H1 (cell line): ENCODE results near the gene CHCHD6. TPM values are rescaled to one million over a fixed set of nuclear protein-coding genes. Genes with fewer than 3 reads are reported as not detected.

Source experiments
- CTCF ChIA-PET: fragments of 300-600 bp; sonication (Branson Sonifier 250); formaldehyde crosslinking; loops from one replicate; lab custom pipeline; 2021; ENCODE audit not compliant: partially characterized antibody; lab: Charles Lee
- POLR2A ChIA-PET: fragments of 300-600 bp; sonication (Branson Sonifier 250); formaldehyde crosslinking; loops from one replicate; lab custom pipeline; 2021; ENCODE audit warnings: inconsistent platforms; ENCODE audit not compliant: partially characterized antibody; lab: Charles Lee
- DNase-seq, 2 experiments: peaks; one replicate each; pipeline versions ENCODE4 v3.0.0 to v3.0.0-alpha.2; 2010 to 2022; ENCODE audit warnings: low spot score in 2 of 2, low read depth in 1 of 2, mixed read lengths in 1 of 2
- FAIRE-seq: peaks from 2 replicates; lab custom pipeline; 2011; peaks lifted over from hg19 to GRCh38; lab: Jason Lieb, UNC
- H2AFZ ChIP-seq: 2 replicates; pipeline ENCODE4 v1.8.1; 2012; ENCODE audit warnings: low read length, inconsistent platforms
- H2AK5ac ChIP-seq: 2 replicates; pipeline ENCODE4 v1.6.1; 2013; ENCODE audit warnings: low read depth, low read length
- H2BK120ac ChIP-seq: replicated peaks from 2 replicates; pipeline ENCODE3; 2013; ENCODE audit warnings: low read depth, low read length, inconsistent platforms
- H2BK12ac ChIP-seq: 2 replicates; pipeline ENCODE4 v1.6.1; 2013; ENCODE audit warnings: low read depth, low read length
- H2BK15ac ChIP-seq: 2 replicates; pipeline ENCODE4 v1.6.1; 2013; ENCODE audit warnings: low read length
- H2BK20ac ChIP-seq: 2 replicates; pipeline ENCODE4 v1.6.1; 2013; ENCODE audit warnings: low read length
- H2BK5ac ChIP-seq: 2 replicates; pipeline ENCODE4 v1.6.1; 2013; ENCODE audit warnings: low read depth, low read length
- H3K14ac ChIP-seq: 2 replicates; pipeline ENCODE4 v1.6.1; 2013; ENCODE audit warnings: inconsistent platforms; ENCODE audit not compliant: insufficient read length
- H3K18ac ChIP-seq: 2 replicates; pipeline ENCODE4 v1.6.1; 2013; ENCODE audit warnings: low read length; ENCODE audit errors: extremely low read depth
- H3K23ac ChIP-seq: 2 replicates; pipeline ENCODE4 v1.6.1; 2013; ENCODE audit warnings: inconsistent platforms; ENCODE audit not compliant: insufficient read length
- H3K23me2 ChIP-seq: 2 replicates; pipeline ENCODE4 v1.6.1; 2013; ENCODE audit warnings: low read depth, low read length
- H3K27ac ChIP-seq: 2 replicates; pipeline ENCODE4 v1.6.1; 2011; ENCODE audit warnings: low read depth, low read length, inconsistent platforms
- H3K27me3 ChIP-seq, 4 experiments: replicated peaks in 1 of 4; 1 replicate in 1 of 4; 2 replicates in 3 of 4; pipeline versions ENCODE4 v1.6.1 to v1.8.1; 2011 to 2013; ENCODE audit warnings: low read length in 3 of 4, mild to moderate bottlenecking in 3 of 4, inconsistent platforms in 2 of 4, mixed read lengths in 2 of 4, moderate library complexity in 1 of 4; ENCODE audit not compliant: control insufficient read depth in 3 of 4, insufficient read depth in 3 of 4; ENCODE audit errors: extremely low read depth in 1 of 4
- H3K36me3 ChIP-seq, 4 experiments: 2 replicates each; pipeline versions ENCODE4 v1.6.1 to v1.8.1; 2011 to 2013; ENCODE audit warnings: mild to moderate bottlenecking in 4 of 4, low read length in 3 of 4, moderate library complexity in 2 of 4, control low read depth in 1 of 4, inconsistent platforms in 1 of 4; ENCODE audit not compliant: insufficient read depth in 4 of 4, control insufficient read depth in 2 of 4
- H3K4ac ChIP-seq: replicated peaks from 2 replicates; pipeline ENCODE3; 2013; ENCODE audit warnings: low read length, low read depth, mixed read lengths, inconsistent platforms; ENCODE audit not compliant: insufficient read length
- H3K4me1 ChIP-seq, 4 experiments: replicated peaks in 1 of 4; 1 replicate in 1 of 4; 2 replicates in 3 of 4; pipeline versions ENCODE4 v1.6.1 to v1.8.1; 2011 to 2013; ENCODE audit warnings: low read length in 3 of 4, inconsistent platforms in 2 of 4, mixed read lengths in 1 of 4; ENCODE audit not compliant: insufficient read depth in 4 of 4, control insufficient read depth in 3 of 4
- H3K4me2 ChIP-seq, 2 experiments: 2 replicates each; pipeline versions ENCODE4 v1.6.1 to v1.8.1; 2011 to 2013; ENCODE audit warnings: low read depth in 2 of 2, low read length in 2 of 2, control low read depth in 1 of 2, inconsistent platforms in 1 of 2, mild to moderate bottlenecking in 1 of 2; ENCODE audit not compliant: insufficient read depth in 1 of 2
- H3K4me3 ChIP-seq, 4 experiments: fragments of 200-600, 300-600 bp in 1 of 4; sonication (generic), shearing (Covaris generic), sonication (Bioruptor Twin) in 1 of 4; 2 replicates each; pipeline versions ENCODE4 v1.5.1 to v1.8.1; 2011 to 2016; ENCODE audit warnings: low read length in 4 of 4, low read depth in 3 of 4, control low read depth in 2 of 4, inconsistent platforms in 2 of 4, mild to moderate bottlenecking in 2 of 4, mixed read lengths in 1 of 4, moderate library complexity in 1 of 4; ENCODE audit not compliant: insufficient read depth in 2 of 4; ENCODE audit errors: extremely low read depth in 1 of 4
- H3K56ac ChIP-seq: replicated peaks from 2 replicates; pipeline ENCODE3; 2013; ENCODE audit warnings: low read depth, mild to moderate bottlenecking, mixed read lengths, low read length, inconsistent platforms; ENCODE audit not compliant: insufficient read length
- H3K79me1 ChIP-seq: 2 replicates; pipeline ENCODE4 v1.6.1; 2013; ENCODE audit warnings: low read depth, low read length, control low read depth
- H3K79me2 ChIP-seq, 2 experiments: 2 replicates each; pipeline versions ENCODE4 v1.6.1 to v1.8.1; 2012 to 2013; ENCODE audit warnings: low read length in 2 of 2, mild to moderate bottlenecking in 2 of 2, inconsistent platforms in 1 of 2; ENCODE audit not compliant: insufficient read depth in 2 of 2, control insufficient read depth in 1 of 2
- H3K9ac ChIP-seq, 4 experiments: replicated peaks in 1 of 4; 1 replicate in 1 of 4; 2 replicates in 3 of 4; pipeline versions ENCODE4 v1.6.1 to v1.8.1; 2011 to 2013; ENCODE audit warnings: low read depth in 3 of 4, low read length in 3 of 4, control low read depth in 2 of 4, mild to moderate bottlenecking in 2 of 4, moderate library complexity in 2 of 4, inconsistent platforms in 1 of 4; ENCODE audit errors: extremely low read depth in 1 of 4
- H3K9me3 ChIP-seq, 2 experiments: 2 replicates each; pipeline versions ENCODE4 v1.6.1 to v1.8.1; 2012 to 2013; ENCODE audit warnings: mild to moderate bottlenecking in 2 of 2, moderate library complexity in 2 of 2, control low read depth in 1 of 2, inconsistent platforms in 1 of 2, low read depth in 1 of 2, low read length in 1 of 2, mixed read lengths in 1 of 2; ENCODE audit not compliant: insufficient read depth in 2 of 2
- H4K20me1 ChIP-seq, 2 experiments: replicated peaks in 1 of 2; 2 replicates each; pipeline versions ENCODE3 to v1.8.1; 2011 to 2013; ENCODE audit warnings: inconsistent platforms in 2 of 2, low read length in 2 of 2, mild to moderate bottlenecking in 1 of 2; ENCODE audit not compliant: insufficient read depth in 2 of 2, control insufficient read depth in 1 of 2
- H4K5ac ChIP-seq: 2 replicates; pipeline ENCODE4 v1.6.1; 2013; ENCODE audit warnings: low read length, low read depth, mixed read lengths, inconsistent platforms; ENCODE audit not compliant: insufficient read length
- H4K8ac ChIP-seq: 2 replicates; pipeline ENCODE4 v1.8.0; 2013; ENCODE audit warnings: mild to moderate bottlenecking, moderate library complexity, low read length, inconsistent platforms; ENCODE audit not compliant: insufficient read depth; ENCODE audit errors: extremely low read depth
- H4K91ac ChIP-seq: replicated peaks from 2 replicates; pipeline ENCODE3; 2013; ENCODE audit warnings: low read length, mixed read lengths, inconsistent platforms; ENCODE audit not compliant: insufficient read length
- CBX5 ChIP-seq: fragments of 300-800, 300-1000 bp; sonication (generic); IDR thresholded peaks from 2 replicates; pipeline ENCODE4 v1.7.1; 2016; ENCODE audit warnings: antibody characterized with exemption, low read length, low read depth
- CEBPB ChIP-seq: IDR thresholded peaks from 2 replicates; pipeline ENCODE4 v1.6.1; 2012; ENCODE audit warnings: low read depth, low read length
- CTCF ChIP-seq, 3 experiments: IDR thresholded peaks; 1 replicate in 2 of 3; 2 replicates in 1 of 3; pipeline versions ENCODE4 v1.5.1 to v1.6.1; 2011; ENCODE audit warnings: low read length in 3 of 3, mild to moderate bottlenecking in 3 of 3, inconsistent platforms in 2 of 3, low read depth in 1 of 3, moderate library complexity in 1 of 3; ENCODE audit not compliant: insufficient read depth in 1 of 3; ENCODE audit errors: control extremely low read depth in 1 of 3
- EP300 ChIP-seq, 2 experiments: IDR thresholded peaks; 1 replicate in 1 of 2; 2 replicates in 1 of 2; pipeline ENCODE4 v1.6.1; 2011 to 2012; ENCODE audit warnings: low read depth in 2 of 2, low read length in 2 of 2, mild to moderate bottlenecking in 2 of 2, borderline replicate concordance in 1 of 2, inconsistent platforms in 1 of 2, moderate library complexity in 1 of 2
- HDAC6 ChIP-seq: IDR thresholded peaks from one replicate; pipeline ENCODE4 v1.7.1; 2012; ENCODE audit warnings: low read depth, mild to moderate bottlenecking, inconsistent platforms, low read length, moderate library complexity
- JUN ChIP-seq: IDR thresholded peaks from 2 replicates; pipeline ENCODE4 v1.6.1; 2011; ENCODE audit warnings: low read depth, mild to moderate bottlenecking, improper control_type of control experiment, low read length
- RFX5 ChIP-seq: IDR thresholded peaks from 2 replicates; pipeline ENCODE4 v1.6.1; 2011; ENCODE audit warnings: low read depth, low read length, improper control_type of control experiment, borderline replicate concordance
- SIN3A ChIP-seq, 2 experiments: IDR thresholded peaks in 1 of 2; conservative IDR thresholded peaks in 1 of 2; 2 replicates each; pipeline ENCODE4 v1.6.1; 2011 to 2012; ENCODE audit warnings: low read length in 2 of 2, improper control_type of control experiment in 1 of 2, low read depth in 1 of 2, mild to moderate bottlenecking in 1 of 2
- SP1 ChIP-seq: IDR thresholded peaks from 2 replicates; pipeline ENCODE4 v1.6.1; 2011; ENCODE audit warnings: low read depth, low read length
- SP4 ChIP-seq: IDR thresholded peaks from 2 replicates; pipeline ENCODE4 v1.6.1; 2012; ENCODE audit warnings: low read length, inconsistent platforms
- TAF7 ChIP-seq: optimal IDR thresholded peaks from 2 replicates; pipeline ENCODE3; 2011; ENCODE audit warnings: low read depth, mild to moderate bottlenecking, inconsistent platforms, low read length, moderate library complexity, borderline replicate concordance
- WGBS, 2 experiments: shearing (Covaris generic) in 1 of 2; methylation state at CpG; one replicate each; pipeline versions ENCODE4 v1.1.6 to v1.1.7; 2013 to 2015; ENCODE audit warnings: low lambda C conversion rate in 2 of 2, mixed read lengths in 2 of 2, inconsistent platforms in 1 of 2, low coverage in 1 of 2, missing lambda C conversion rate in 1 of 2; ENCODE audit not compliant: insufficient replicate concordance in 2 of 2, insufficient coverage in 1 of 2, insufficient read length in 1 of 2; ENCODE audit errors: extremely low coverage in 1 of 2, missing lambda C conversion rate in 1 of 2; 5-methylcytosine and 5-hydroxymethylcytosine counted together
- polyA plus RNA-seq, 7 experiments: library from polyadenylated mRNA; depleted of rRNA in 3 of 7; stranded (reverse) in 5 of 7; unstranded in 2 of 7; fragments of >200 nt in 5 of 7; fragments of 200-250 nt in 2 of 7; gene quantifications; 1 replicate in 5 of 7; 2 replicates in 1 of 7; 4 replicates in 1 of 7; pipeline versions ENCODE4 v1.2.1 to v1.2.3, GENCODE V29; 2011 to 2013; ENCODE audit warnings: missing spikeins in 2 of 7, mixed read lengths in 2 of 7
- total RNA-seq: library from RNA; stranded (reverse); fragmentation: NEBNext Ultra II Directional; extraction: Animal tissue kit (Norgen Biotek cat#: 25700); gene quantifications from 2 replicates; pipeline ENCODE4 v1.2.1, GENCODE V29; 2021

CHCHD6 gene
- total and polyA plus RNA-seq, 2 of the 8 experiments (the other 6 are each of a cell fraction or from before 2014, with no cell fraction given), result 32.4 to 37.6 TPM

- Histone ChIP-seq H3K79me1 (no peaks in the 10 kb centered on the region), H3K9ac (no peak overlapping the region), H3K56ac (no peak overlapping the region), H3K4me1 (peaks cover 2 to 10% (median 5%) of the 10 kb centered on the region in 4 experiments; a peak in 4 of 7 replicates), H4K8ac (no peak overlapping the region), H3K79me2 (no peaks in the 10 kb centered on the region), H3K4me3 (no peak overlapping the region), H3K18ac (no peak overlapping the region), H3K27ac (no peak overlapping the region), H2BK12ac (no peak overlapping the region), H4K20me1 (peaks cover 0 to 2% of the 10 kb centered on the region in 2 experiments), H3K36me3 (no peaks in the 10 kb centered on the region), H3K4me2 (no peak overlapping the region), H3K4ac (no peak overlapping the region), H2BK120ac (no peak overlapping the region), H3K23ac (no peak overlapping the region), H2AFZ (no peak overlapping the region), H2BK15ac (no peak overlapping the region), H2AK5ac (no peak overlapping the region), H4K5ac (no peak overlapping the region), H3K14ac (no peak overlapping the region), H4K91ac (no peak overlapping the region), H3K9me3 (peaks cover 2 to 8% of the 10 kb centered on the region in 2 experiments; a peak in 2 of 4 replicates), H2BK5ac (no peak overlapping the region), H3K23me2 (no peaks in the 10 kb centered on the region), H3K27me3 (no peaks in the 10 kb centered on the region), H2BK20ac (no peak overlapping the region)
- ChIA-PET CTCF (interaction anchor here (0.9 to 1.6 kb wide), 6 partner anchors 10 to 223 kb away, joined by 3 to 5 read pairs (median 4); no protein-coding TSS in a partner anchor), POLR2A (interaction anchor here (1.0 kb wide), 1 partner anchor 11 kb away, joined by 4 read pairs; no protein-coding TSS in a partner anchor)
- WGBS, 2 experiments, result 90% methylated on average over 5 of the region's 5 CpGs; no CpG with 5 or more reads in 1 of the 2 experiments
- DNase-seq (no peak), FAIRE-seq (no peak)
- TF ChIP-seq SP4 (no peak), EP300 (IDR thresholded peaks at IDR 0.05; ENCODE audit: borderline replicate concordance in 1 of 2, low read depth in 2 of 2, low read length in 2 of 2) (no peak), SIN3A (conservative IDR thresholded peaks at IDR 0.05 in 1 of 2, IDR thresholded peaks at IDR 0.05 in 1 of 2; ENCODE audit: low read depth in 1 of 2, low read length in 2 of 2) (no peak), HDAC6 (no peak), JUN (no peak), RFX5 (no peak), CEBPB (no peak), SP1 (no peak), TAF7 (no peak), CTCF (IDR thresholded peaks at IDR 0.05; ENCODE audit: control extremely low read depth in 1 of 3, insufficient read depth in 1 of 3, low read depth in 1 of 3, low read length in 3 of 3) (no peak), CBX5 (no peak)
Measured at GRCh38 chr3:126970101-126970500, 266.1 kb downstream of the CHCHD6 start.
